ENCODE data around the gene GRM2. TPM values are rescaled to one million over a fixed set of nuclear protein-coding genes. Genes with fewer than 3 reads are reported as not detected.

Gene GRM2
- total RNA-seq, 4 donors from 2014 or later: 0.17 TPM; not detected in 3

- no peak for TF ChIP-seq CTCF (IDR thresholded peaks at IDR 0.05; ENCODE audit: low read depth)
Measured at GRCh38 chr3:51698209-51698608, 8.7 kb upstream of the GRM2 start.

- no peak for TF ChIP-seq CTCF (IDR thresholded peaks at IDR 0.05; ENCODE audit: low read depth)
Measured at GRCh38 chr3:51700403-51700802, 6.5 kb upstream of the GRM2 start.

- TF ChIP-seq CTCF (IDR thresholded peaks at IDR 0.05; ENCODE audit: low read depth): no peak
Measured at GRCh38 chr3:51702156-51702555, 4.7 kb upstream of the GRM2 start.

- TF ChIP-seq CTCF (IDR thresholded peaks at IDR 0.05; ENCODE audit: low read depth): no peak
Measured at GRCh38 chr3:51703068-51703760, 3.7 kb upstream of the GRM2 start.

- TF ChIP-seq CTCF (IDR thresholded peaks at IDR 0.05; ENCODE audit: low read depth): no peak
Measured at GRCh38 chr3:51703761-51704510, 2.9 kb upstream of the GRM2 start.

- no peak for TF ChIP-seq CTCF (IDR thresholded peaks at IDR 0.05; ENCODE audit: low read depth)
Measured at GRCh38 chr3:51704511-51704950, 2.3 kb upstream of the GRM2 start.

- no peak for TF ChIP-seq CTCF (IDR thresholded peaks at IDR 0.05; ENCODE audit: low read depth)
Measured at GRCh38 chr3:51705276-51706020, 1.4 kb upstream of the GRM2 start.

Data from subcutaneous adipose tissue (tissue), 4 donors.